IPS DF 19.7 (cell line): Measurements from ENCODE around the gene RUBCNL.
"Not testable (repeated sequence)": the region's sequence is repeated elsewhere in the genome, so short reads cannot be mapped to it uniquely, and the experiment has no call there.

Experiments
- DNase-seq: peaks from one replicate; pipeline ENCODE4 v3.0.0-alpha.2; 2013; ENCODE audit warnings: low read depth, low spot score

The RUBCNL gene

GRCh38 chr13:46387064-46387851, at the start of gene RUBCNL:
RUBCNL (minus strand) TSS chr13:46387252; CDS start chr13:46372475, 14,777 bp downstream.
- no peak for DNase-seq

GRCh38 chr13:46429558-46429957, 42.5 kb upstream of the RUBCNL start:
- DNase-seq: not testable (repeated sequence)

- DNase-seq: no peak
Measured at GRCh38 chr13:46405457-46405856, 18.4 kb upstream of the RUBCNL start.

- no peak for DNase-seq
Measured at GRCh38 chr13:46404733-46405100, 17.7 kb upstream of the RUBCNL start.

- no peak for DNase-seq
Measured at GRCh38 chr13:46403851-46404732, 17.0 kb upstream of the RUBCNL start.

GRCh38 chr13:46402178-46402577, 15.1 kb upstream of the RUBCNL start:
- no peak for DNase-seq

- DNase-seq: no peak
Measured at GRCh38 chr13:46401432-46401831, 14.4 kb upstream of the RUBCNL start.

GRCh38 chr13:46396341-46396740, 9.3 kb upstream of the RUBCNL start:
- DNase-seq: no peak

- no peak for DNase-seq
Measured at GRCh38 chr13:46392967-46393366, 5.9 kb upstream of the RUBCNL start.

- DNase-seq: no peak
Measured at GRCh38 chr13:46389457-46390451, 2.7 kb upstream of the RUBCNL start.

GRCh38 chr13:46388846-46389245, 1.8 kb upstream of the RUBCNL start:
- no peak for DNase-seq

GRCh38 chr13:46388308-46388707, 1.3 kb upstream of the RUBCNL start:
- DNase-seq: no peak

GRCh38 chr13:46386392-46387063, 524 bp downstream of the RUBCNL start:
- no peak for DNase-seq

GRCh38 chr13:46385946-46386345, 1.1 kb downstream of the RUBCNL start:
- no peak for DNase-seq

- no peak for DNase-seq
Measured at GRCh38 chr13:46383383-46383782, 3.7 kb downstream of the RUBCNL start.

GRCh38 chr13:46382224-46382623, 4.8 kb downstream of the RUBCNL start:
- DNase-seq: no peak

- DNase-seq: no peak
Measured at GRCh38 chr13:46380242-46380641, 6.8 kb downstream of the RUBCNL start.

- DNase-seq: no peak
Measured at GRCh38 chr13:46379611-46380010, 7.4 kb downstream of the RUBCNL start.

- DNase-seq: no peak
Measured at GRCh38 chr13:46378411-46378810, 8.6 kb downstream of the RUBCNL start.

GRCh38 chr13:46377554-46377953, 9.5 kb downstream of the RUBCNL start:
- DNase-seq: no peak

GRCh38 chr13:46374710-46375109, 12.3 kb downstream of the RUBCNL start:
- DNase-seq: no peak
